ENCODE results near the gene LRP2.

The LRP2 gene

DNA sequence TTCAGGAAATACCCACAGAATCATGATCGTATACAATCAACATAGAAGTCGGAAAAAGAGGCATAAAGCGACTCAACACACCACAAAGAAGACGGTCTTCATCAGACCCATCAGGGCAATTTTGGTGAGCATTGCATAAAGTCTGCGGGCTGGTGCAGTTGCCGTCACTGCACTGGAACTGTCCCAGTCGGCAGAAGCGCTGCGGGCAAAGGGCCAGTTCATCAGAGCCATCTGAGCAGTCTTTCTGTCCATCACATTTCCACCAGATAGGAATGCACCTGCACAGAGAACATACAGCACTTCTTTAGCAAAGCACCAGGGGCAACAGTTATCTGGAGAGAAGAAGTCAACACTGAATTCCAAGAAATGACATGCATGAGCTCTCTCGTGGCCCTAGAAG lies 187.2 kb downstream of the LRP2 start:
- Histone ChIP-seq H2BK12ac (ENCODE audit: low read length in 2 of 2) (no peak overlapping the region), H4K8ac (ENCODE audit: low read length) (no peak overlapping the region), H3K18ac (ENCODE audit: low read depth in 1 of 2, low read length in 2 of 2) (no peak overlapping the region), H3K27me3 (ENCODE audit: control insufficient read depth in 1 of 2, insufficient read depth in 1 of 2, low read length in 2 of 2) (peaks cover 0 to 11% of the 10 kb centered on the region in 2 experiments), H3K27ac (ENCODE audit: low read length, poor library complexity, severe bottlenecking) (no peak overlapping the region), H4K91ac (ENCODE audit: low read length) (no peak overlapping the region), H2BK5ac (ENCODE audit: low read depth, low read length, poor library complexity, severe bottlenecking) (no peak overlapping the region), H3K23ac (ENCODE audit: low read length in 2 of 2) (no peak overlapping the region), H2AFZ (ENCODE audit: low read depth, low read length) (no peak overlapping the region), H3K9me3 (ENCODE audit: control insufficient read depth, low read length) (no peaks in the 10 kb centered on the region), H2BK120ac (ENCODE audit: low read depth, low read length) (no peak overlapping the region), H3K4me3 (ENCODE audit: insufficient read depth in 1 of 2, low read depth in 1 of 2, low read length in 2 of 2) (no peak overlapping the region), H3K79me1 (replicated peaks; ENCODE audit: low read length, poor library complexity, severe bottlenecking) (no peaks in the 10 kb centered on the region), H3K9ac (ENCODE audit: low read length) (no peak overlapping the region), H3K4me1 (ENCODE audit: control insufficient read depth, insufficient read depth, low read depth, low read length) (no peaks in the 10 kb centered on the region), H3K36me3 (ENCODE audit: control insufficient read depth in 1 of 2, insufficient read depth in 2 of 2, low read depth in 1 of 2, low read length in 2 of 2) (no peaks in the 10 kb centered on the region), H2AK5ac (ENCODE audit: low read length, severe bottlenecking) (no peak overlapping the region), H3K14ac (ENCODE audit: low read length in 2 of 2) (no peak overlapping the region), H2BK15ac (ENCODE audit: low read depth, poor library complexity, severe bottlenecking) (no peak overlapping the region), H3K4me2 (ENCODE audit: low read length, poor library complexity, severe bottlenecking) (no peak overlapping the region), H3K4ac (ENCODE audit: low read depth in 1 of 2, low read length in 2 of 2) (no peak overlapping the region)
- DNase-seq = no peak
- 97% methylated on average over 10 of the region's 10 CpGs for WGBS

DNA sequence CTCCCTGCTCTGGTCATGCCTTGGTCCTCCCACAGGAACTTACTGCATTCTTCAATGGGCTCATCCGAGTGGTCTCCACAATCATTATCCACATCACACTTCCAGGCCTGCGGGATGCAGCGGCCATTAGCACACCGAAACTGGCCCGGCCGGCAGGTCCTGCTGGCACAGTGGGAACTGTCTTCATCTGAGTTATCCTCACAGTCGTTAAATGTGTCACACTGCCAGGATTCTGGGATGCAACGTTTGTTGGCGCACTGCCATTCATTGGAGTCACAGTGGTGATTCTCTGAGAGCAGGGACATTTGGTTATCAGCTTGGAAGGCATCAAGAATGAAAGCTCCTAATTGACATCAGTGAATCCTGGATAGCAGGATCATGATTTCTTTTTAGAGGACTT lies 188.5 kb downstream of the LRP2 start:
- H2AFZ ChIP-seq (ENCODE audit: low read depth, low read length) = no peak overlapping the region
- H3K36me3 ChIP-seq (ENCODE audit: control insufficient read depth in 1 of 2, insufficient read depth in 2 of 2, low read depth in 1 of 2, low read length in 2 of 2) = no peaks in the 10 kb centered on the region
- no peak overlapping the region for H3K27ac ChIP-seq (ENCODE audit: low read length, poor library complexity, severe bottlenecking)
- no peak overlapping the region for H3K23ac ChIP-seq (ENCODE audit: low read length in 2 of 2)
- WGBS = 79% methylated on average over 9 of the region's 9 CpGs
- H2BK15ac ChIP-seq (ENCODE audit: low read depth, poor library complexity, severe bottlenecking) = no peak overlapping the region
- no peak overlapping the region for H2BK5ac ChIP-seq (ENCODE audit: low read depth, low read length, poor library complexity, severe bottlenecking)
- no peak overlapping the region for H3K4me3 ChIP-seq (ENCODE audit: insufficient read depth in 1 of 2, low read depth in 1 of 2, low read length in 2 of 2)
- no peak overlapping the region for H3K4ac ChIP-seq (ENCODE audit: low read depth in 1 of 2, low read length in 2 of 2)
- no peak overlapping the region for H3K14ac ChIP-seq (ENCODE audit: low read length in 2 of 2)
- H3K4me1 ChIP-seq (ENCODE audit: control insufficient read depth, insufficient read depth, low read depth, low read length) = no peaks in the 10 kb centered on the region
- H2BK120ac ChIP-seq (ENCODE audit: low read depth, low read length) = no peak overlapping the region
- H2AK5ac ChIP-seq (ENCODE audit: low read length, severe bottlenecking) = no peak overlapping the region
- H2BK12ac ChIP-seq (ENCODE audit: low read length in 2 of 2) = no peak overlapping the region
- H3K79me1 ChIP-seq (replicated peaks; ENCODE audit: low read length, poor library complexity, severe bottlenecking) = no peaks in the 10 kb centered on the region
- peaks cover 0 to 11% of the 10 kb centered on the region in 2 experiments for H3K27me3 ChIP-seq (ENCODE audit: control insufficient read depth in 1 of 2, insufficient read depth in 1 of 2, low read length in 2 of 2)
- no peak overlapping the region for H4K91ac ChIP-seq (ENCODE audit: low read length)
- no peaks in the 10 kb centered on the region for H3K9me3 ChIP-seq (ENCODE audit: control insufficient read depth, low read length)
- H3K9ac ChIP-seq (ENCODE audit: low read length) = no peak overlapping the region
- no peak overlapping the region for H3K18ac ChIP-seq (ENCODE audit: low read depth in 1 of 2, low read length in 2 of 2)
- H3K4me2 ChIP-seq (ENCODE audit: low read length, poor library complexity, severe bottlenecking) = no peak overlapping the region
- no peak for DNase-seq
- H4K8ac ChIP-seq (ENCODE audit: low read length) = no peak overlapping the region

DNA sequence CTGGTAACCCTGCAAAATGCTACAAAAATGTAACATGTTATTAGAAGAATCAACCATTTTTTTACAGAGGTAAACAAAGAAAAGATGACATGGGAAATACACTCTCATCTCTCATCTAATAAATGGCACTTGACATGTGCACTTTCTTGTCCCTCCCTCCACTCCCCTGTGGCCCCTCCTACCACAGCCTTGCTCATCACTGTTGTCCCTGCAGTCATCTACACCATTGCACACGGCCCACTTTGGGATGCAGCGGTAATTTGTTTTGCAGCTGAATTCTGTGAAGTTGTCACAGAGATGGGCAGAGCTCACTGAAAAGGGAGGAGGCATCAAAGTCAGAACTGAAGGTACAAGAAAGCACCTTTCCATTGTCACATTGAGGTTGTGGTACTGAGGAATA lies 189.4 kb downstream of the LRP2 start:
- no peak overlapping the region for H2BK120ac ChIP-seq (ENCODE audit: low read depth, low read length)
- H2BK5ac ChIP-seq (ENCODE audit: low read depth, low read length, poor library complexity, severe bottlenecking) = no peak overlapping the region
- WGBS = 85% methylated on average over 2 of the region's 2 CpGs
- no peak overlapping the region for H2BK12ac ChIP-seq (ENCODE audit: low read length in 2 of 2)
- H4K91ac ChIP-seq (ENCODE audit: low read length) = no peak overlapping the region
- H3K4me3 ChIP-seq (ENCODE audit: insufficient read depth in 1 of 2, low read depth in 1 of 2, low read length in 2 of 2) = no peak overlapping the region
- no peak overlapping the region for H3K9ac ChIP-seq (ENCODE audit: low read length)
- H3K4me1 ChIP-seq (ENCODE audit: control insufficient read depth, insufficient read depth, low read depth, low read length) = no peaks in the 10 kb centered on the region
- H3K36me3 ChIP-seq (ENCODE audit: control insufficient read depth in 1 of 2, insufficient read depth in 2 of 2, low read depth in 1 of 2, low read length in 2 of 2) = no peaks in the 10 kb centered on the region
- H2BK15ac ChIP-seq (ENCODE audit: low read depth, poor library complexity, severe bottlenecking) = no peak overlapping the region
- H3K4ac ChIP-seq (ENCODE audit: low read depth in 1 of 2, low read length in 2 of 2) = no peak overlapping the region
- H2AFZ ChIP-seq (ENCODE audit: low read depth, low read length) = no peak overlapping the region
- H3K18ac ChIP-seq (ENCODE audit: low read depth in 1 of 2, low read length in 2 of 2) = no peak overlapping the region
- H3K4me2 ChIP-seq (ENCODE audit: low read length, poor library complexity, severe bottlenecking) = no peak overlapping the region
- H3K27ac ChIP-seq (ENCODE audit: low read length, poor library complexity, severe bottlenecking) = no peak overlapping the region
- no peaks in the 10 kb centered on the region for H3K9me3 ChIP-seq (ENCODE audit: control insufficient read depth, low read length)
- H2AK5ac ChIP-seq (ENCODE audit: low read length, severe bottlenecking) = no peak overlapping the region
- peaks cover 0 to 11% of the 10 kb centered on the region in 2 experiments for H3K27me3 ChIP-seq (ENCODE audit: control insufficient read depth in 1 of 2, insufficient read depth in 1 of 2, low read length in 2 of 2)
- no peaks in the 10 kb centered on the region for H3K79me1 ChIP-seq (replicated peaks; ENCODE audit: low read length, poor library complexity, severe bottlenecking)
- no peak overlapping the region for H3K23ac ChIP-seq (ENCODE audit: low read length in 2 of 2)
- no peak overlapping the region for H4K8ac ChIP-seq (ENCODE audit: low read length)
- no peak overlapping the region for H3K14ac ChIP-seq (ENCODE audit: low read length in 2 of 2)
- no peak for DNase-seq

DNA sequence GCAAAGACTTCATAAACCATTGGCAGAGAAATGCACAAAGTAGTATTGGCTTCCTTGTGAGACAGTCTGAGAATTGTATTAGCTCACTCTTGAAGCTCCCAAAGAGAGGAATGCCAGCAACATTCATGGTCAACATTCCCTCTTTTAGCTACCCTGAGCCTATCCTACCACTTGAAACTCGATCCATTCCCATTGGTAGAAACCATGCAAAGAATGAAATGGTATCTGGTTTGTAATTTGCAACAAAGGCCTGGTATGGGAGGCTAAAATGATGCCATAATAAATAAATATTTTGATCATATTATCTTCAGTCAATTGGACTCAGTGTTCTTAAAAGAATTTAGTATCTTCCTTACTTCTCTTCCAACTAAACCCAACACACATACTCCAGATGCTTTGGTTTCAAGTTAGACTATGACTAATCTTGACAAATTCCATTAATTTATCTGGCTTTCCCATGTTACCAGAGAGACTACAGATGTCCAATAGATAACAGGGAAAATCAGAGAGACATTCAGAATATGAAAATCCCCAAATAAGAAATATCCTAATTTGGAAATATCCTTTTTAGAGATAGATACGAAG lies 190.1 kb downstream of the LRP2 start:
- Histone ChIP-seq H3K9ac (ENCODE audit: low read length) (no peak overlapping the region), H4K91ac (ENCODE audit: low read length) (no peak overlapping the region), H2BK5ac (ENCODE audit: low read depth, low read length, poor library complexity, severe bottlenecking) (no peak overlapping the region), H3K14ac (ENCODE audit: low read length in 2 of 2) (no peak overlapping the region), H3K27me3 (ENCODE audit: control insufficient read depth in 1 of 2, insufficient read depth in 1 of 2, low read length in 2 of 2) (peaks cover 0 to 11% of the 10 kb centered on the region in 2 experiments), H3K18ac (ENCODE audit: low read depth in 1 of 2, low read length in 2 of 2) (no peak overlapping the region), H3K36me3 (ENCODE audit: control insufficient read depth in 1 of 2, insufficient read depth in 2 of 2, low read depth in 1 of 2, low read length in 2 of 2) (no peaks in the 10 kb centered on the region), H3K4me1 (ENCODE audit: control insufficient read depth, insufficient read depth, low read depth, low read length) (no peaks in the 10 kb centered on the region), H3K23ac (ENCODE audit: low read length in 2 of 2) (no peak overlapping the region), H2BK12ac (ENCODE audit: low read length in 2 of 2) (no peak overlapping the region), H4K8ac (ENCODE audit: low read length) (no peak overlapping the region), H3K4me3 (ENCODE audit: insufficient read depth in 1 of 2, low read depth in 1 of 2, low read length in 2 of 2) (no peak overlapping the region), H2AFZ (ENCODE audit: low read depth, low read length) (no peak overlapping the region), H3K9me3 (ENCODE audit: control insufficient read depth, low read length) (no peaks in the 10 kb centered on the region), H3K79me1 (replicated peaks; ENCODE audit: low read length, poor library complexity, severe bottlenecking) (no peaks in the 10 kb centered on the region), H2BK120ac (ENCODE audit: low read depth, low read length) (no peak overlapping the region), H2BK15ac (ENCODE audit: low read depth, poor library complexity, severe bottlenecking) (no peak overlapping the region), H3K27ac (ENCODE audit: low read length, poor library complexity, severe bottlenecking) (no peak overlapping the region), H3K4ac (ENCODE audit: low read depth in 1 of 2, low read length in 2 of 2) (no peak overlapping the region), H3K4me2 (ENCODE audit: low read length, poor library complexity, severe bottlenecking) (no peak overlapping the region), H2AK5ac (ENCODE audit: low read length, severe bottlenecking) (no peak overlapping the region)
- no peak for DNase-seq
- no CpG with 5 or more reads among the region's 2 CpGs for WGBS
